Keratinocyte (primary cell): ENCODE measurements around the gene C20orf173. TPM values are rescaled to one million over a fixed set of nuclear protein-coding genes. Genes with fewer than 3 reads are reported as not detected.

Experiments
- DNase-seq: peaks from one replicate; pipeline ENCODE4 v3.0.0-alpha.2; 2011; ENCODE audit warnings: low read depth, missing footprints, low spot score
- FAIRE-seq: peaks from 2 replicates; lab custom pipeline; 2011; peaks lifted over from hg19 to GRCh38; lab: Jason Lieb, UNC
- H2AFZ ChIP-seq: 2 replicates; pipeline ENCODE4 v1.6.0; 2012; ENCODE audit warnings: low read length, control low read depth, inconsistent platforms; ENCODE audit not compliant: control insufficient read depth
- H3K27ac ChIP-seq: 2 replicates; pipeline ENCODE4 v1.5.1; 2011; ENCODE audit warnings: low read length; ENCODE audit not compliant: control insufficient read depth, insufficient read depth
- H3K27me3 ChIP-seq: 3 replicates; pipeline ENCODE4 v1.6.0; 2011; ENCODE audit warnings: low read length; ENCODE audit not compliant: control insufficient read depth, insufficient read depth; ENCODE audit errors: extremely low read depth
- H3K36me3 ChIP-seq, 2 experiments: 2 replicates in 1 of 2; 3 replicates in 1 of 2; pipeline ENCODE4 v1.5.1; 2011; ENCODE audit warnings: low read length in 2 of 2, mild to moderate bottlenecking in 1 of 2; ENCODE audit not compliant: control insufficient read depth in 2 of 2, insufficient read depth in 2 of 2; ENCODE audit errors: extremely low read depth in 1 of 2
- H3K4me1 ChIP-seq: 3 replicates; pipeline ENCODE4 v1.5.1; 2011; ENCODE audit warnings: low read length; ENCODE audit not compliant: control insufficient read depth, insufficient read depth; ENCODE audit errors: extremely low read depth
- H3K4me2 ChIP-seq: 3 replicates; pipeline ENCODE4 v1.6.0; 2011; ENCODE audit warnings: low read depth, low read length; ENCODE audit not compliant: control insufficient read depth, insufficient read depth; ENCODE audit errors: extremely low read depth
- H3K4me3 ChIP-seq, 3 experiments: fragments of 200-600 bp in 1 of 3; sonication (generic) in 1 of 3; 2 replicates in 2 of 3; 3 replicates in 1 of 3; pipeline ENCODE4 v1.5.1; 2011 to 2016; ENCODE audit warnings: low read length in 3 of 3, mild to moderate bottlenecking in 3 of 3, control low read depth in 2 of 3, inconsistent platforms in 1 of 3, low read depth in 1 of 3, mixed read lengths in 1 of 3, mixed run types in 1 of 3, moderate library complexity in 1 of 3; ENCODE audit not compliant: control insufficient read depth in 2 of 3, insufficient read depth in 2 of 3; ENCODE audit errors: extremely low read depth in 1 of 3
- H3K79me2 ChIP-seq: 2 replicates; pipeline ENCODE4 v1.6.0; 2012; ENCODE audit warnings: low read length; ENCODE audit not compliant: control insufficient read depth, insufficient read depth
- H3K9ac ChIP-seq: 3 replicates; pipeline ENCODE4 v1.6.0; 2011; ENCODE audit warnings: low read length; ENCODE audit not compliant: control insufficient read depth, insufficient read depth; ENCODE audit errors: extremely low read depth
- H3K9me1 ChIP-seq: 3 replicates; pipeline ENCODE4 v1.6.0; 2011; ENCODE audit warnings: low read length; ENCODE audit not compliant: control insufficient read depth, insufficient read depth; ENCODE audit errors: extremely low read depth
- H3K9me3 ChIP-seq: 2 replicates; pipeline ENCODE4 v1.5.1; 2012; ENCODE audit warnings: low read depth, low read length; ENCODE audit not compliant: control insufficient read depth
- H4K20me1 ChIP-seq: 3 replicates; pipeline ENCODE4 v1.6.0; 2011; ENCODE audit warnings: low read length; ENCODE audit not compliant: control insufficient read depth, insufficient read depth; ENCODE audit errors: extremely low read depth
- EZH2 ChIP-seq: IDR thresholded peaks from one replicate; pipeline ENCODE4 v1.6.1; 2012; ENCODE audit warnings: inconsistent platforms, mild to moderate bottlenecking, low read length, moderate library complexity
- dilution Hi-C: fragments of 300-500 bp; cut with MboI; formaldehyde crosslinking; loops from one replicate; pipeline ENCODE4 v1.7.0; 2020; ENCODE audit warnings: low sequenced_read_pairs; ENCODE audit not compliant: extremely low pct_ligation_motif_present
- polyA plus RNA-seq, 5 experiments: library from polyadenylated mRNA; depleted of rRNA in 3 of 5; stranded (reverse) in 3 of 5; stranded (forward) in 1 of 5; unstranded in 1 of 5; fragments of >200 nt; gene quantifications; 1 replicate in 1 of 5; 2 replicates in 3 of 5; 3 replicates in 1 of 5; pipeline versions ENCODE4 v1.2.1 to v1.2.3, GENCODE V29; 2011 to 2012; ENCODE audit warnings: missing spikeins in 2 of 5, low read depth in 1 of 5, low replicate concordance in 1 of 5
- TF ChIP-seq, protein P1 (sequence below), 3 experiments: IDR thresholded peaks in 1 of 3; conservative IDR thresholded peaks in 1 of 3; optimal IDR thresholded peaks in 1 of 3; 2 replicates in 2 of 3; 3 replicates in 1 of 3; pipeline versions ENCODE3 to v1.5.1; 2011; ENCODE audit warnings: low read length in 3 of 3, mild to moderate bottlenecking in 3 of 3, moderate library complexity in 2 of 3, control low read depth in 1 of 3, inconsistent platforms in 1 of 3; ENCODE audit not compliant: insufficient read depth in 2 of 3; ENCODE audit errors: extremely low read depth in 1 of 3

Gene C20orf173
- polyA plus RNA-seq, 1 donor (not counting 4 experiments of a cell fraction or from before 2014, with no cell fraction given) = not detected

DNA sequence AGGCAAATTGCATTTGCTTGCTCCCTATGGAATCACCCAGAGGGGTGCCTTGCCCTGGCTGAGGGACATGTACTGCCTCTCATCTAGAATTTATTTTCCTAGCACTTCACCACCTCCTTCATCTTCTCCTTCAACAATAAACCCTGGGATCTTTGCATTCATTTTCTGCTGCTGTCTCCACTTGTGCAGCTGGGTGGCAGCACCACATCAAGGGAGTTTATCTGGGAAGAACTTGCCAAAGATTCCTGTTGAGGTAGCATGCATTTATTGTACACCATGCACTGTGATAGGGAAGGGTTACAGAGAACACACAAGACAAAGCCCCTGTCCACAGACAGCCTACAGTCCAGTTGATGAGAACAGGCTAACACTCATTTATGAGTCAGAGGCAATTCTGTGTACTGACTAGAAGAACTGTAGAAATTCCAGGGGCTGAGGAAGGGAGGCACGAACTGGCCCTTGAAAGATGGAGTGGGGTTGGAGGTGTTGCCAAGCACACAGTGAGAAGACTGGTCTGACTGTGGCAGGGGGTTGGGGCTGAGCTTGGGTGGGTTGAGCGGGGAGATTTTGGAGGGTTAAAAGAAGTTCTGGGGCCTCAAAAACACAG is 17.5 kb downstream of the C20orf173 start:
- H3K4me1 ChIP-seq = peaks cover 13% of the 10 kb centered on the region
- no peak overlapping the region for H3K4me2 ChIP-seq
- H3K4me3 ChIP-seq = no peak overlapping the region
- H3K79me2 ChIP-seq = no peaks in the 10 kb centered on the region
- no peak for TF ChIP-seq EZH2
- TF ChIP-seq, protein P1, sequence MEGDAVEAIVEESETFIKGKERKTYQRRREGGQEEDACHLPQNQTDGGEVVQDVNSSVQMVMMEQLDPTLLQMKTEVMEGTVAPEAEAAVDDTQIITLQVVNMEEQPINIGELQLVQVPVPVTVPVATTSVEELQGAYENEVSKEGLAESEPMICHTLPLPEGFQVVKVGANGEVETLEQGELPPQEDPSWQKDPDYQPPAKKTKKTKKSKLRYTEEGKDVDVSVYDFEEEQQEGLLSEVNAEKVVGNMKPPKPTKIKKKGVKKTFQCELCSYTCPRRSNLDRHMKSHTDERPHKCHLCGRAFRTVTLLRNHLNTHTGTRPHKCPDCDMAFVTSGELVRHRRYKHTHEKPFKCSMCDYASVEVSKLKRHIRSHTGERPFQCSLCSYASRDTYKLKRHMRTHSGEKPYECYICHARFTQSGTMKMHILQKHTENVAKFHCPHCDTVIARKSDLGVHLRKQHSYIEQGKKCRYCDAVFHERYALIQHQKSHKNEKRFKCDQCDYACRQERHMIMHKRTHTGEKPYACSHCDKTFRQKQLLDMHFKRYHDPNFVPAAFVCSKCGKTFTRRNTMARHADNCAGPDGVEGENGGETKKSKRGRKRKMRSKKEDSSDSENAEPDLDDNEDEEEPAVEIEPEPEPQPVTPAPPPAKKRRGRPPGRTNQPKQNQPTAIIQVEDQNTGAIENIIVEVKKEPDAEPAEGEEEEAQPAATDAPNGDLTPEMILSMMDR (optimal IDR thresholded peaks at IDR 0.05 in 1 of 3, IDR thresholded peaks at IDR 0.05 in 1 of 3, conservative IDR thresholded peaks at IDR 0.05 in 1 of 3; ENCODE audit: extremely low read depth in 1 of 3, insufficient read depth in 2 of 3, low read length in 3 of 3) = peak; percentile 61 to 74 (median 70)
- no peaks in the 10 kb centered on the region for H3K9me3 ChIP-seq
- H3K9ac ChIP-seq = no peak overlapping the region
- H3K36me3 ChIP-seq = peaks cover 19% of the 10 kb centered on the region in 2 experiments
- no peak overlapping the region for H3K27ac ChIP-seq
- peaks cover 3% of the 10 kb centered on the region for H4K20me1 ChIP-seq
- H3K9me1 ChIP-seq = no peaks in the 10 kb centered on the region
- dilution Hi-C loops = no loop called here
- H2AFZ ChIP-seq = no peak overlapping the region
- H3K27me3 ChIP-seq = no peaks in the 10 kb centered on the region
- DNase-seq = no peak
- FAIRE-seq = peak; percentile 9

DNA sequence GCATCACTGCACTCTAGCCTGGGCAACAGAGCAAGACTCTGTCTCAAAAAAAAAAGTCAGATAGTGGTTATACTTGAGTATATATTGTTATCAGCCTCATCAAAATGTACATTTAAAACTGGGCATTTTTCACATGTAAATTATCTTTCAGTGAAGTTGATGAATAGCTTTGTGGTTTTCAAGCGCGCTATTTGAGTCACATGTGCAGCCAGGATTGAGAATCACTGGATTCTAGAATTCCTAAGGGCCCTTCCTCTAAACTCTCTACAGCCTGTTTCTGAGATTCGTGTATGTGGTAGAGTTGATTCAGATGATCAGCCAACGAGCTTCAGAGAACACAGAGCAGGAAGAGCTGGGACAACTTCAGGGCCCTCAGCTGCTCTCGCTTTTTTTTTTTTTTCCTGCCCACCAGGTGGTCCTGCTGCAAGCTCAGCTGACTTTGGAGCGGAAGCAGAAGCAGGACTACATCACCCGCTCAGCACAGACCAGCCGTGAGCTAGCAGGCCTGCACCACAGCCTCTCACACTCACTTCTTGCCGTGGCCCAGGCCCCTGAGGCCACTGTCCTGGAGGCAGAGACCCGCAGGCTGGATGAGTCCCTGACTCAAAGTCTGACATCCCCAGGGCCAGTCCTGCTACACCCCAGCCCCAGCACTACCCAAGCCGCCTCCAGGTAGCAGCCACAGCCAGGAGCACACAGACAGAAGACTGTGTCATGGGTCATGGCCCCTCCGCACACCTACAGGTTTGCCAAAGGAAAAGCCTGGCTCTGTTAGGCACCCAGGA is 18.3 kb downstream of the C20orf173 start:
- H3K9me3 ChIP-seq = no peaks in the 10 kb centered on the region
- H3K27ac ChIP-seq = no peak overlapping the region
- H3K36me3 ChIP-seq = peaks cover 19% of the 10 kb centered on the region in 2 experiments
- H2AFZ ChIP-seq = no peak overlapping the region
- no peak overlapping the region for H3K4me2 ChIP-seq
- TF ChIP-seq EZH2 = no peak
- TF ChIP-seq, protein P1 (optimal IDR thresholded peaks at IDR 0.05 in 1 of 3, IDR thresholded peaks at IDR 0.05 in 1 of 3, conservative IDR thresholded peaks at IDR 0.05 in 1 of 3; ENCODE audit: extremely low read depth in 1 of 3, insufficient read depth in 2 of 3, low read length in 3 of 3) = no peak
- FAIRE-seq (no peak), DNase-seq (no peak)
- H3K9ac ChIP-seq = no peak overlapping the region
- dilution Hi-C loops = no loop called here
- no peaks in the 10 kb centered on the region for H3K79me2 ChIP-seq
- H3K9me1 ChIP-seq = no peaks in the 10 kb centered on the region
- peaks cover 6% of the 10 kb centered on the region for H3K4me1 ChIP-seq
- no peaks in the 10 kb centered on the region for H3K27me3 ChIP-seq
- H4K20me1 ChIP-seq = no peaks in the 10 kb centered on the region
- H3K4me3 ChIP-seq = no peak overlapping the region
